ENCODE data around the gene HIPK2. TPM values are rescaled to one million over a fixed set of nuclear protein-coding genes. Genes with fewer than 3 reads are reported as not detected.

The HIPK2 gene
- 10 to 100 TPM; 22.1 to 26.4 TPM for total RNA-seq

DNA sequence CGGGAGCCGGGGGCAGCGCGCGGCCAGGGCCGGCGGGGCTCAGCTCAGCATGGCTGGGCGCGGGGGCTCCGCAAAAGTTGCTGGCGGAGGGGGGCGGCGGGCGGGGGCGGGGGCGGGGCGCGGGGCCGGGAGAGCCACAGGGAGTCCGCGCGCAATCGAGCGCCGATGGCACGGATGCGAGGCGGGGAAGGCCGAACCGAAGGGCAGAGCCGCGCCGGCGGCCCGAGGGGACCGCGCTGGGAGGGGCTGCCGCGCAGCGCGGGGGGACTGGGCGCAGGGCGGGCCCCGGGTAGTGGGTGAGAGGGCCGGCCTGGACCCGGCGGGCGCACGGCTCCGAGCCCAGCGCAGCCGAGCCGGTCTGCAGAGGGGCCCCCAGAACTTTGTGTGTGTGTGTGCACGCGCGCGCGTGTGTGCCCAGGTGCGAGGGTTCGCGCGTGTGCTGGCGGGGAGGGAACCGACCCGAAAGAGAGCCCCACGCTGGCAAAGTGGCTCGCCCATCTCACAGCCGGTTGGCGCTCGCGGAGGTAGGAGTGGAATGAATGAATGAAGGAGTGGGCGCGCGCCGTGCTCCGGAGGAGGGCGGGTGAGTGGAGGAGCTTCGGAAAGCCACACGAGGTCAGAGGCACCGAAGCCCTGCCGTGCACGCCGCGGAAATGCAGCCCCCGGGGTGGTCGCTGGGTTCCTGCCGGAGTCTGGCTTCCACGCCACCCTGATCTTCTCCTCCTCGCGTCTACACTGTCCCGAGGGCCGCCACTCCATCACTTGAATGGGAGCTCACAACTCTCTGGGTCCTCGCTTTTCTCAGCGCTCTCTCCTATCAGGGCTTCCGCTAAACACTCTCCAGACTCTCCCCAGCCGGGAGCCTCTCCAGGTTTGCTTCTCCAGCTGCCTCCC, at the start of gene HIPK2:
TSS of gene HIPK2 (minus strand) at position 51 of the 894 bp plus-strand sequence. CDS start 375 bp downstream, outside the sequence.
- peak; percentile 79 for ATAC-seq

GRCh38 chr7:139827042-139827441, 49.2 kb upstream of the HIPK2 start:
- no peak overlapping the region for H3K4me3 ChIP-seq
- H3K27ac ChIP-seq = no peak overlapping the region
- no peaks in the 10 kb centered on the region for H3K36me3 ChIP-seq (replicated peaks in 1 of 2; ENCODE audit: insufficient read depth in 1 of 2, low read depth in 2 of 2)
- ATAC-seq = no peak
- intact Hi-C loops (cut with DNase I) = no loop called here
- DNase-seq = no peak
- peaks cover 30% of the 10 kb centered on the region for H3K4me1 ChIP-seq
- TF ChIP-seq, protein P1, sequence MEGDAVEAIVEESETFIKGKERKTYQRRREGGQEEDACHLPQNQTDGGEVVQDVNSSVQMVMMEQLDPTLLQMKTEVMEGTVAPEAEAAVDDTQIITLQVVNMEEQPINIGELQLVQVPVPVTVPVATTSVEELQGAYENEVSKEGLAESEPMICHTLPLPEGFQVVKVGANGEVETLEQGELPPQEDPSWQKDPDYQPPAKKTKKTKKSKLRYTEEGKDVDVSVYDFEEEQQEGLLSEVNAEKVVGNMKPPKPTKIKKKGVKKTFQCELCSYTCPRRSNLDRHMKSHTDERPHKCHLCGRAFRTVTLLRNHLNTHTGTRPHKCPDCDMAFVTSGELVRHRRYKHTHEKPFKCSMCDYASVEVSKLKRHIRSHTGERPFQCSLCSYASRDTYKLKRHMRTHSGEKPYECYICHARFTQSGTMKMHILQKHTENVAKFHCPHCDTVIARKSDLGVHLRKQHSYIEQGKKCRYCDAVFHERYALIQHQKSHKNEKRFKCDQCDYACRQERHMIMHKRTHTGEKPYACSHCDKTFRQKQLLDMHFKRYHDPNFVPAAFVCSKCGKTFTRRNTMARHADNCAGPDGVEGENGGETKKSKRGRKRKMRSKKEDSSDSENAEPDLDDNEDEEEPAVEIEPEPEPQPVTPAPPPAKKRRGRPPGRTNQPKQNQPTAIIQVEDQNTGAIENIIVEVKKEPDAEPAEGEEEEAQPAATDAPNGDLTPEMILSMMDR (IDR thresholded peaks at IDR 0.05) = peak in 1 of 7 experiments; percentile 9
- no peak for TF ChIP-seq POLR2A (IDR thresholded peaks at IDR 0.05)
- H3K9me3 ChIP-seq = no peaks in the 10 kb centered on the region
- no peaks in the 10 kb centered on the region for H3K27me3 ChIP-seq

More for the DNA sequence above, at the start of gene HIPK2:
- DNase-seq = peak; percentile 73 to 87 (median 78)
- H3K27ac ChIP-seq = peak within 1 kb of the TSS; percentile 90 to 97 (median 94)
- no peak for TF ChIP-seq POLR2A (IDR thresholded peaks at IDR 0.05)
- TF ChIP-seq, protein P1 (IDR thresholded peaks at IDR 0.05) = no peak
- H3K4me3 ChIP-seq = peak within 1 kb of the TSS; percentile 65 to 71
- H3K9me3 ChIP-seq = no peaks in the 10 kb centered on the region
- WGBS, 2 donors = 1% methylated on average over 15 to 88 of the region's 96 CpGs
- no peaks in the 10 kb centered on the region for H3K27me3 ChIP-seq
- H3K4me1 ChIP-seq = peaks cover 30% of the 10 kb centered on the region
- intact Hi-C loops (cut with DNase I) = loop anchor here (5.0 to 10.0 kb wide), 2 partner anchors 133 to 224 kb away; no protein-coding TSS in a partner anchor
- H3K36me3 ChIP-seq (replicated peaks in 1 of 2; ENCODE audit: insufficient read depth in 1 of 2, low read depth in 2 of 2) = no peaks in the 10 kb centered on the region

DNA sequence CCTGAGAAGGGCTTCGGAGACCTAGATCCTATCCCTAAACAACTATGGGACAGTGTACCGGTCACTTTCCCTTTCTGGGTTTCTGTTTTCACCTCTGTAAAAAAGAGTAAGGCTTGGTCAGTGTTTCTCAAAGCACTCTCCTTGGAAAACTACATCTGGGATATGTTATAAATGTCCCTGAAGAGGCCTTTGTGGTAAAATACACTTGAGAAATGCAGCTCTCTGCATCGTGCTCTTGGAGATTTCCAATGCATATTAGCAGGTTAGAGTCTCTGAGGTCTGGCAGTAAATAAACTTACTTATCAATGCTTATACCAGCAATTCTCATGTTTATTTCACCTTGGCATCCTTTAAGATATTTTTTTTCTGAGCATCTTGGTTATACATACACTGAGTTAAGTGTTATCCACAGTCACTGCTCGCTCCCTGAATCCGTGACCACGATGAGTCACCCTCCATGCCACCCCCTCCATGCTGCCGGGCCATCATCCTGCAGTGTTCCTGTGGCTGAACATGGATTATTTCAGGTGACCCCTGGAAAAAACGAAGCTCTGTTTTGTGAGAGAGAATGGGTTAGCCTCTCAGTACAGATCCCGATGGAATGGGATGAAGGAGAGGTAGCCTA, 48.0 kb upstream of the HIPK2 start:
- Histone ChIP-seq H3K27me3 (no peaks in the 10 kb centered on the region), H3K4me1 (peaks cover 25% of the 10 kb centered on the region), H3K9me3 (no peaks in the 10 kb centered on the region), H3K27ac (no peak overlapping the region), H3K4me3 (no peak overlapping the region), H3K36me3 (replicated peaks in 1 of 2; ENCODE audit: insufficient read depth in 1 of 2, low read depth in 2 of 2) (no peaks in the 10 kb centered on the region)
- TF ChIP-seq, protein P1 (IDR thresholded peaks at IDR 0.05) = no peak
- TF ChIP-seq POLR2A (IDR thresholded peaks at IDR 0.05) = no peak
- WGBS, 2 donors = 72 to 73% methylated on average over 9 of the region's 9 CpGs
- ATAC-seq (no peak), DNase-seq (no peak)
- intact Hi-C loops (cut with DNase I) = no loop called here

DNA sequence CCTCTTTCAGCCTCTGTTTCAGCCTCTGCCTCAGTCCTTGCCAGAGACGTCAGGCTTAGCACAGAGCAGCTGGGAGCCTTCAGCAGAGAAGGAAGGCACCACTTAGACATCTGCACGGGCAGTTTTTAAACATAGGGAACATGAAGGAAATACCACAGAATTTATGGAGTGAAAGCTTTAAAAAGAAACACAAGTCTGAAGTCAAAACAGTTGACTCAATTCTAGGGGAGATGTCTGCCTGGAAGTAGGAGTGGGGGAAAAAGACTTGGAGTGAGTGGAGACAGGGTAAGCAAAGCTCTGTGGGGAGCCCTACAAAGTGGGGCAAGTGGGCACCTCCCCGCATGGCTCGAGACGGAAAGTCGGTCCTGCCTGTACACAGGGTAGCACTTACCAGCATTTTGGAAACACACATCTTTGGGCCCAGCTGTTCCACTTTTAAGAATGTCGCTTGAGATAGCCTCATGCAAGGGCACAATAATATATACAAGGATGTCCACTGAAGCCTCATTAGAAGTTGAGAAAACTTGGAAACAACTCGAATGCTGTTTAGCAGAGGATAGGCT, 46.2 kb upstream of the HIPK2 start:
- H3K27ac ChIP-seq = no peak overlapping the region
- H3K4me1 ChIP-seq = peaks cover 8% of the 10 kb centered on the region
- intact Hi-C loops (cut with DNase I) = no loop called here
- no peaks in the 10 kb centered on the region for H3K9me3 ChIP-seq
- DNase-seq = no peak
- no peak overlapping the region for H3K4me3 ChIP-seq
- no peaks in the 10 kb centered on the region for H3K27me3 ChIP-seq
- ATAC-seq = no peak
- no peaks in the 10 kb centered on the region for H3K36me3 ChIP-seq (replicated peaks in 1 of 2; ENCODE audit: insufficient read depth in 1 of 2, low read depth in 2 of 2)
- WGBS, 2 donors = 65 to 67% methylated on average over 7 to 8 of the region's 8 CpGs
- TF ChIP-seq POLR2A (IDR thresholded peaks at IDR 0.05) = no peak
- TF ChIP-seq, protein P1 (IDR thresholded peaks at IDR 0.05) = no peak

Measured in body of pancreas (tissue), 4 donors.